WTC11 (cell line): ENCODE results near the gene TUBD1. TPM values are rescaled to one million over a fixed set of nuclear protein-coding genes. Genes with fewer than 3 reads are reported as not detected.
A peak's percentile ranks its signal among the peaks of the same experiment; 100 is the strongest.

Source experiments
- ATAC-seq: fragments of 200-7000 bp; cut with Tn5 transposase; 2 replicates; pipeline ENCODE4 v1.10.0; 2021; ENCODE audit warnings: mild to moderate bottlenecking, moderate library complexity
- CTCF ChIA-PET: fragments of 300-600 bp; sonication (Branson Sonifier 250); formaldehyde crosslinking; loops from one replicate; lab custom pipeline; 2021; ENCODE audit warnings: antibody characterized with exemption; lab: Charles Lee
- POLR2A ChIA-PET: fragments of 350-600 bp; sonication (Branson Sonifier 250); formaldehyde crosslinking; loops from one replicate; lab custom pipeline; 2021; ENCODE audit warnings: antibody characterized with exemption; lab: Charles Lee
- DNase-seq: peaks from one replicate; pipeline ENCODE4 v3.0.0; 2021; ENCODE audit warnings: low spot score
- H3K27ac Mint-ChIP-seq: 2 replicates; pipeline ENCODE4 v1.8.0; 2021; ENCODE audit warnings: mixed read lengths
- H3K27me3 Mint-ChIP-seq: 2 replicates; pipeline ENCODE4 v1.8.0; 2021; ENCODE audit warnings: low read depth, mild to moderate bottlenecking, moderate library complexity, mixed read lengths
- H3K36me3 Mint-ChIP-seq: 2 replicates; pipeline ENCODE4 v1.8.0; 2021; ENCODE audit warnings: mixed read lengths
- H3K4me1 Mint-ChIP-seq: 2 replicates; pipeline ENCODE4 v1.8.0; 2022; ENCODE audit warnings: mixed read lengths
- H3K4me3 Mint-ChIP-seq: 2 replicates; pipeline ENCODE4 v1.8.0; 2021; ENCODE audit warnings: mild to moderate bottlenecking, moderate library complexity, mixed read lengths
- H3K9me3 Mint-ChIP-seq: 2 replicates; pipeline ENCODE4 v1.8.0; 2021; ENCODE audit warnings: mixed read lengths
- CREB1 ChIP-seq: sonication (generic); formaldehyde crosslinking; IDR thresholded peaks from 2 replicates; pipeline ENCODE4 v1.8.0; 2023; ENCODE audit warnings: mild to moderate bottlenecking, missing genetic modification reagents
- ELF4 ChIP-seq: sonication (generic); formaldehyde crosslinking; IDR thresholded peaks from 2 replicates; pipeline ENCODE4 v1.8.1; 2022; ENCODE audit warnings: low read depth, mild to moderate bottlenecking, moderate library complexity, missing genetic modification reagents
- ETV6 ChIP-seq: sonication (generic); formaldehyde crosslinking; IDR thresholded peaks from 2 replicates; pipeline ENCODE4 v1.8.1; 2022; ENCODE audit warnings: mild to moderate bottlenecking, missing genetic modification reagents
- FOXK1 ChIP-seq: sonication (generic); formaldehyde crosslinking; IDR thresholded peaks from 2 replicates; pipeline ENCODE4 v1.8.0; 2022; ENCODE audit warnings: mild to moderate bottlenecking, moderate library complexity, missing genetic modification reagents
- GTF2I ChIP-seq: fragments of 250-450 bp; sonication (Bioruptor Pico); conservative IDR thresholded peaks from 2 replicates; pipeline ENCODE4 v1.4.0; 2021; ENCODE audit warnings: mild to moderate bottlenecking
- JAZF1 ChIP-seq: fragments of 250-450 bp; sonication (Bioruptor Pico); IDR thresholded peaks from 2 replicates; pipeline ENCODE4 v1.9.0; 2021; ENCODE audit warnings: moderate library complexity, mild to moderate bottlenecking, inconsistent platforms
- NFATC4 ChIP-seq: fragments of 250-450 bp; sonication (Bioruptor Pico); IDR thresholded peaks from 2 replicates; pipeline ENCODE4 v1.9.0; 2021; ENCODE audit warnings: mild to moderate bottlenecking
- NFYB ChIP-seq: sonication (generic); formaldehyde crosslinking; conservative IDR thresholded peaks from 2 replicates; pipeline ENCODE4 v1.8.0; 2022; ENCODE audit warnings: low read depth, missing genetic modification reagents
- RORB ChIP-seq: fragments of 250-450 bp; sonication (Bioruptor Pico); IDR thresholded peaks from 2 replicates; pipeline ENCODE4 v1.9.0; 2021; ENCODE audit warnings: mild to moderate bottlenecking
- SMAD4 ChIP-seq: sonication (generic); formaldehyde crosslinking; IDR thresholded peaks from 2 replicates; pipeline ENCODE4 v1.8.0; 2022; ENCODE audit warnings: mild to moderate bottlenecking, missing genetic modification reagents
- ZNF416 ChIP-seq: fragments of 250-450 bp; sonication (Bioruptor Pico); IDR thresholded peaks from 2 replicates; pipeline ENCODE4 v1.9.0; 2021; ENCODE audit warnings: mild to moderate bottlenecking, inconsistent platforms
- total RNA-seq: library from RNA; stranded (reverse); gene quantifications from 3 replicates; pipeline ENCODE4 v1.2.3, GENCODE V29; 2021
- TF ChIP-seq, protein P1 (sequence below): sonication (generic); formaldehyde crosslinking; IDR thresholded peaks from 2 replicates; pipeline ENCODE4 v1.8.0; 2022; ENCODE audit warnings: mild to moderate bottlenecking, missing genetic modification reagents
- TF ChIP-seq, protein P2 (sequence below): sonication (generic); formaldehyde crosslinking; IDR thresholded peaks from 2 replicates; pipeline ENCODE4 v1.8.1; 2022; ENCODE audit warnings: missing genetic modification reagents, borderline replicate concordance
- TF ChIP-seq, protein P3 (sequence below): sonication (generic); formaldehyde crosslinking; IDR thresholded peaks from 2 replicates; pipeline ENCODE4 v1.8.1; 2022; ENCODE audit warnings: low read depth, missing genetic modification reagents, borderline replicate concordance
- TF ChIP-seq, protein P4 (sequence below): sonication (generic); formaldehyde crosslinking; IDR thresholded peaks from 2 replicates; pipeline ENCODE4 v1.8.1; 2023; ENCODE audit warnings: mild to moderate bottlenecking, moderate library complexity, missing genetic modification reagents
- TF ChIP-seq, protein P5 (sequence below): sonication (generic); formaldehyde crosslinking; IDR thresholded peaks from 2 replicates; pipeline ENCODE4 v1.8.0; 2022; ENCODE audit warnings: mild to moderate bottlenecking, missing genetic modification reagents
- TF ChIP-seq, protein P6 (sequence below): sonication (generic); formaldehyde crosslinking; IDR thresholded peaks from 2 replicates; pipeline ENCODE4 v1.8.1; 2023; ENCODE audit warnings: mild to moderate bottlenecking, missing genetic modification reagents, moderate library complexity
- TF ChIP-seq, protein P7 (sequence below): fragments of 250-450 bp; sonication (Bioruptor Pico); IDR thresholded peaks from 2 replicates; pipeline ENCODE4 v1.9.0; 2021; ENCODE audit warnings: mild to moderate bottlenecking
- TF ChIP-seq, protein P8 (sequence below): fragments of 250-450 bp; sonication (Bioruptor Pico); IDR thresholded peaks from 2 replicates; pipeline ENCODE4 v2.1.2; 2022; ENCODE audit warnings: mild to moderate bottlenecking, moderate library complexity
- TF ChIP-seq, protein P9 (sequence below): sonication (generic); formaldehyde crosslinking; IDR thresholded peaks from 2 replicates; pipeline ENCODE4 v1.8.0; 2022; ENCODE audit warnings: missing genetic modification reagents

Gene TUBD1
- total RNA-seq, 1 experiment from 2014 or later, result 12.0 TPM

DNA sequence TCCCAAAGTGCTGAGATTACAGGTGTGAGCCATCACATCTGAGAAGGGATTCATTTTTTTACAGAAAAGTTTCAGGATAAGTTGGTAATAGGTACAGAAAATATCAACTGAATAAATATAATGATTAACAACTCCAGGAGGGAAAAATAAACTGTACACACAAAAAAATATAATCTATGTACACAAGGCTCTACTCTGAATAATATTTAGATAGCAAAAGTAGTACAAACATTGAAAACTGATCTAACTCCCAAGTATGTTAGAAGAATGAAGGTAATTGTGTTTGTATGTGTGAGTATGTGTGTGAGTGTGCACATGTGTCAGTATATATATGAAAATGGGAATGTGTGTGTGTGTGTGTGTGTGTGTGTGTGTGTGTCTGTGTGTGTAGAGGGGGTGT is 20.4 kb downstream of the TUBD1 start:
- DNase-seq (no peak), ATAC-seq (no peak)
- TF ChIP-seq GTF2I (CRISPR knock-in tag), result no peak
- TF ChIP-seq FOXK1, result no peak
- TF ChIP-seq, protein P1, sequence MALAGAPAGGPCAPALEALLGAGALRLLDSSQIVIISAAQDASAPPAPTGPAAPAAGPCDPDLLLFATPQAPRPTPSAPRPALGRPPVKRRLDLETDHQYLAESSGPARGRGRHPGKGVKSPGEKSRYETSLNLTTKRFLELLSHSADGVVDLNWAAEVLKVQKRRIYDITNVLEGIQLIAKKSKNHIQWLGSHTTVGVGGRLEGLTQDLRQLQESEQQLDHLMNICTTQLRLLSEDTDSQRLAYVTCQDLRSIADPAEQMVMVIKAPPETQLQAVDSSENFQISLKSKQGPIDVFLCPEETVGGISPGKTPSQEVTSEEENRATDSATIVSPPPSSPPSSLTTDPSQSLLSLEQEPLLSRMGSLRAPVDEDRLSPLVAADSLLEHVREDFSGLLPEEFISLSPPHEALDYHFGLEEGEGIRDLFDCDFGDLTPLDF, result no peak
- no peak for TF ChIP-seq JAZF1 (CRISPR knock-in tag)
- TF ChIP-seq, protein P2, sequence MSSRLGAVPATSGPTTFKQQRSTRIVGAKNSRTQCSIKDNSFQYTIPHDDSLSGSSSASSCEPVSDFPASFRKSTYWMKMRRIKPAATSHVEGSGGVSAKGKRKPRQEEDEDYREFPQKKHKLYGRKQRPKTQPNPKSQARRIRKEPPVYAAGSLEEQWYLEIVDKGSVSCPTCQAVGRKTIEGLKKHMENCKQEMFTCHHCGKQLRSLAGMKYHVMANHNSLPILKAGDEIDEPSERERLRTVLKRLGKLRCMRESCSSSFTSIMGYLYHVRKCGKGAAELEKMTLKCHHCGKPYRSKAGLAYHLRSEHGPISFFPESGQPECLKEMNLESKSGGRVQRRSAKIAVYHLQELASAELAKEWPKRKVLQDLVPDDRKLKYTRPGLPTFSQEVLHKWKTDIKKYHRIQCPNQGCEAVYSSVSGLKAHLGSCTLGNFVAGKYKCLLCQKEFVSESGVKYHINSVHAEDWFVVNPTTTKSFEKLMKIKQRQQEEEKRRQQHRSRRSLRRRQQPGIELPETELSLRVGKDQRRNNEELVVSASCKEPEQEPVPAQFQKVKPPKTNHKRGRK (CRISPR knock-in tag), result no peak
- TF ChIP-seq ZNF416, result no peak
- TF ChIP-seq CREB1, result no peak
- no peak for TF ChIP-seq NFATC4 (CRISPR knock-in tag)
- TF ChIP-seq NFYB, result no peak
- TF ChIP-seq, protein P3, sequence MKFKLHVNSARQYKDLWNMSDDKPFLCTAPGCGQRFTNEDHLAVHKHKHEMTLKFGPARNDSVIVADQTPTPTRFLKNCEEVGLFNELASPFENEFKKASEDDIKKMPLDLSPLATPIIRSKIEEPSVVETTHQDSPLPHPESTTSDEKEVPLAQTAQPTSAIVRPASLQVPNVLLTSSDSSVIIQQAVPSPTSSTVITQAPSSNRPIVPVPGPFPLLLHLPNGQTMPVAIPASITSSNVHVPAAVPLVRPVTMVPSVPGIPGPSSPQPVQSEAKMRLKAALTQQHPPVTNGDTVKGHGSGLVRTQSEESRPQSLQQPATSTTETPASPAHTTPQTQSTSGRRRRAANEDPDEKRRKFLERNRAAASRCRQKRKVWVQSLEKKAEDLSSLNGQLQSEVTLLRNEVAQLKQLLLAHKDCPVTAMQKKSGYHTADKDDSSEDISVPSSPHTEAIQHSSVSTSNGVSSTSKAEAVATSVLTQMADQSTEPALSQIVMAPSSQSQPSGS (CRISPR knock-in tag), result no peak
- TF ChIP-seq, protein P4, sequence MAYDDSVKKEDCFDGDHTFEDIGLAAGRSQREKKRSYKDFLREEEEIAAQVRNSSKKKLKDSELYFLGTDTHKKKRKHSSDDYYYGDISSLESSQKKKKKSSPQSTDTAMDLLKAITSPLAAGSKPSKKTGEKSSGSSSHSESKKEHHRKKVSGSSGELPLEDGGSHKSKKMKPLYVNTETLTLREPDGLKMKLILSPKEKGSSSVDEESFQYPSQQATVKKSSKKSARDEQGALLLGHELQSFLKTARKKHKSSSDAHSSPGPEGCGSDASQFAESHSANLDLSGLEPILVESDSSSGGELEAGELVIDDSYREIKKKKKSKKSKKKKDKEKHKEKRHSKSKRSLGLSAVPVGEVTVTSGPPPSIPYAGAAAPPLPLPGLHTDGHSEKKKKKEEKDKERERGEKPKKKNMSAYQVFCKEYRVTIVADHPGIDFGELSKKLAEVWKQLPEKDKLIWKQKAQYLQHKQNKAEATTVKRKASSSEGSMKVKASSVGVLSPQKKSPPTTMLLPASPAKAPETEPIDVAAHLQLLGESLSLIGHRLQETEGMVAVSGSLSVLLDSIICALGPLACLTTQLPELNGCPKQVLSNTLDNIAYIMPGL (CRISPR knock-in tag), result no peak
- CTCF ChIA-PET, result no interaction called here
- Mint-ChIP-seq H3K27ac (no peak overlapping the region), H3K4me1 (no peaks in the 10 kb centered on the region), H3K9me3 (no peaks in the 10 kb centered on the region), H3K27me3 (no peaks in the 10 kb centered on the region), H3K36me3 (peaks cover 7% of the 10 kb centered on the region), H3K4me3 (no peak overlapping the region)
- POLR2A ChIA-PET, result no interaction called here

DNA sequence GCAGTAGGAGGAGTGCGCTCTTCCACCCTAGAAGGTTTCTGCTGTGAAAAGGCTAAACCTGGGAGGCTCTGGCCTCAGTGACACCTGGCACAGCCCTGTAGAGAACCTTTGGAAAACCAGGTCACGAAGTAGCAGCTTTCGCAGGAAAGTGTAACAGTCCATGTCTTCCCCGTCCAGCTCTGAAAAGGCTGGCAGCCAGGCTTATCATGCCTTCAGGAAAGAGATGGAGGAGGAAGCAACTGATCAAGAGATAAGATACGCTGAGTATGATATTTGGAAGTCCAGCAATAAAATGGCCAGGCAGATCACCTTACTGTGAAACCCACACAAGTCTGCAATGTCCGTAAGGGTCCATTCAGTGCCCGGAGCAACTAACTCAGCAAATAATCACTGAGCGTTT is 22.3 kb downstream of the TUBD1 start:
- H3K9me3 Mint-ChIP-seq, result no peaks in the 10 kb centered on the region
- H3K4me1 Mint-ChIP-seq, result no peaks in the 10 kb centered on the region
- H3K27ac Mint-ChIP-seq, result peak overlapping the region; percentile 60; the same call in 1 of the 2 replicates
- ATAC-seq (no peak), DNase-seq (no peak)
- H3K4me3 Mint-ChIP-seq, result no peak overlapping the region
- CTCF ChIA-PET, result interaction anchor here (1.4 to 2.7 kb wide), 3 partner anchors 30 to 166 kb away, joined by 3 to 13 read pairs (median 3); no protein-coding TSS in a partner anchor
- peaks cover 6% of the 10 kb centered on the region for H3K36me3 Mint-ChIP-seq
- no peaks in the 10 kb centered on the region for H3K27me3 Mint-ChIP-seq
- POLR2A ChIA-PET, result no interaction called here
- TF ChIP-seq, protein P5, sequence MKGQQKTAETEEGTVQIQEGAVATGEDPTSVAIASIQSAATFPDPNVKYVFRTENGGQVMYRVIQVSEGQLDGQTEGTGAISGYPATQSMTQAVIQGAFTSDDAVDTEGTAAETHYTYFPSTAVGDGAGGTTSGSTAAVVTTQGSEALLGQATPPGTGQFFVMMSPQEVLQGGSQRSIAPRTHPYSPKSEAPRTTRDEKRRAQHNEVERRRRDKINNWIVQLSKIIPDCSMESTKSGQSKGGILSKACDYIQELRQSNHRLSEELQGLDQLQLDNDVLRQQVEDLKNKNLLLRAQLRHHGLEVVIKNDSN, result no peak
- no peak for TF ChIP-seq RORB (CRISPR knock-in tag)
- no peak for TF ChIP-seq ELF4 (CRISPR knock-in tag)
- TF ChIP-seq, protein P6, sequence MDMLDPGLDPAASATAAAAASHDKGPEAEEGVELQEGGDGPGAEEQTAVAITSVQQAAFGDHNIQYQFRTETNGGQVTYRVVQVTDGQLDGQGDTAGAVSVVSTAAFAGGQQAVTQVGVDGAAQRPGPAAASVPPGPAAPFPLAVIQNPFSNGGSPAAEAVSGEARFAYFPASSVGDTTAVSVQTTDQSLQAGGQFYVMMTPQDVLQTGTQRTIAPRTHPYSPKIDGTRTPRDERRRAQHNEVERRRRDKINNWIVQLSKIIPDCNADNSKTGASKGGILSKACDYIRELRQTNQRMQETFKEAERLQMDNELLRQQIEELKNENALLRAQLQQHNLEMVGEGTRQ, result no peak
- TF ChIP-seq SMAD4 (CRISPR knock-in tag), result no peak
- TF ChIP-seq, protein P7, sequence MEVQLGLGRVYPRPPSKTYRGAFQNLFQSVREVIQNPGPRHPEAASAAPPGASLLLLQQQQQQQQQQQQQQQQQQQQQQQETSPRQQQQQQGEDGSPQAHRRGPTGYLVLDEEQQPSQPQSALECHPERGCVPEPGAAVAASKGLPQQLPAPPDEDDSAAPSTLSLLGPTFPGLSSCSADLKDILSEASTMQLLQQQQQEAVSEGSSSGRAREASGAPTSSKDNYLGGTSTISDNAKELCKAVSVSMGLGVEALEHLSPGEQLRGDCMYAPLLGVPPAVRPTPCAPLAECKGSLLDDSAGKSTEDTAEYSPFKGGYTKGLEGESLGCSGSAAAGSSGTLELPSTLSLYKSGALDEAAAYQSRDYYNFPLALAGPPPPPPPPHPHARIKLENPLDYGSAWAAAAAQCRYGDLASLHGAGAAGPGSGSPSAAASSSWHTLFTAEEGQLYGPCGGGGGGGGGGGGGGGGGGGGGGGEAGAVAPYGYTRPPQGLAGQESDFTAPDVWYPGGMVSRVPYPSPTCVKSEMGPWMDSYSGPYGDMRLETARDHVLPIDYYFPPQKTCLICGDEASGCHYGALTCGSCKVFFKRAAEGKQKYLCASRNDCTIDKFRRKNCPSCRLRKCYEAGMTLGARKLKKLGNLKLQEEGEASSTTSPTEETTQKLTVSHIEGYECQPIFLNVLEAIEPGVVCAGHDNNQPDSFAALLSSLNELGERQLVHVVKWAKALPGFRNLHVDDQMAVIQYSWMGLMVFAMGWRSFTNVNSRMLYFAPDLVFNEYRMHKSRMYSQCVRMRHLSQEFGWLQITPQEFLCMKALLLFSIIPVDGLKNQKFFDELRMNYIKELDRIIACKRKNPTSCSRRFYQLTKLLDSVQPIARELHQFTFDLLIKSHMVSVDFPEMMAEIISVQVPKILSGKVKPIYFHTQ (CRISPR knock-in tag), result no peak
- TF ChIP-seq, protein P8, sequence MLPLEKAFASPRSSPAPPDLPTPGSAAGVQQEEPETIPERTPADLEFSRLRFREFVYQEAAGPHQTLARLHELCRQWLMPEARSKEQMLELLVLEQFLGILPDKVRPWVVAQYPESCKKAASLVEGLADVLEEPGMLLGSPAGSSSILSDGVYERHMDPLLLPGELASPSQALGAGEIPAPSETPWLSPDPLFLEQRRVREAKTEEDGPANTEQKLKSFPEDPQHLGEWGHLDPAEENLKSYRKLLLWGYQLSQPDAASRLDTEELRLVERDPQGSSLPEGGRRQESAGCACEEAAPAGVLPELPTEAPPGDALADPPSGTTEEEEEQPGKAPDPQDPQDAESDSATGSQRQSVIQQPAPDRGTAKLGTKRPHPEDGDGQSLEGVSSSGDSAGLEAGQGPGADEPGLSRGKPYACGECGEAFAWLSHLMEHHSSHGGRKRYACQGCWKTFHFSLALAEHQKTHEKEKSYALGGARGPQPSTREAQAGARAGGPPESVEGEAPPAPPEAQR, result no peak
- no peak for TF ChIP-seq ETV6 (CRISPR knock-in tag)
- TF ChIP-seq, protein P9, sequence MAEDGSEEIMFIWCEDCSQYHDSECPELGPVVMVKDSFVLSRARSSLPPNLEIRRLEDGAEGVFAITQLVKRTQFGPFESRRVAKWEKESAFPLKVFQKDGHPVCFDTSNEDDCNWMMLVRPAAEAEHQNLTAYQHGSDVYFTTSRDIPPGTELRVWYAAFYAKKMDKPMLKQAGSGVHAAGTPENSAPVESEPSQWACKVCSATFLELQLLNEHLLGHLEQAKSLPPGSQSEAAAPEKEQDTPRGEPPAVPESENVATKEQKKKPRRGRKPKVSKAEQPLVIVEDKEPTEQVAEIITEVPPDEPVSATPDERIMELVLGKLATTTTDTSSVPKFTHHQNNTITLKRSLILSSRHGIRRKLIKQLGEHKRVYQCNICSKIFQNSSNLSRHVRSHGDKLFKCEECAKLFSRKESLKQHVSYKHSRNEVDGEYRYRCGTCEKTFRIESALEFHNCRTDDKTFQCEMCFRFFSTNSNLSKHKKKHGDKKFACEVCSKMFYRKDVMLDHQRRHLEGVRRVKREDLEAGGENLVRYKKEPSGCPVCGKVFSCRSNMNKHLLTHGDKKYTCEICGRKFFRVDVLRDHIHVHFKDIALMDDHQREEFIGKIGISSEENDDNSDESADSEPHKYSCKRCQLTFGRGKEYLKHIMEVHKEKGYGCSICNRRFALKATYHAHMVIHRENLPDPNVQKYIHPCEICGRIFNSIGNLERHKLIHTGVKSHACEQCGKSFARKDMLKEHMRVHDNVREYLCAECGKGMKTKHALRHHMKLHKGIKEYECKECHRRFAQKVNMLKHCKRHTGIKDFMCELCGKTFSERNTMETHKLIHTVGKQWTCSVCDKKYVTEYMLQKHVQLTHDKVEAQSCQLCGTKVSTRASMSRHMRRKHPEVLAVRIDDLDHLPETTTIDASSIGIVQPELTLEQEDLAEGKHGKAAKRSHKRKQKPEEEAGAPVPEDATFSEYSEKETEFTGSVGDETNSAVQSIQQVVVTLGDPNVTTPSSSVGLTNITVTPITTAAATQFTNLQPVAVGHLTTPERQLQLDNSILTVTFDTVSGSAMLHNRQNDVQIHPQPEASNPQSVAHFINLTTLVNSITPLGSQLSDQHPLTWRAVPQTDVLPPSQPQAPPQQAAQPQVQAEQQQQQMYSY (CRISPR knock-in tag), result no peak
